GM21423 (cell line): ENCODE data around the gene NFKB2.

Experiments
- ATAC-seq: cut with Tn5 transposase; IDR thresholded peaks from one replicate; pipeline ENCODE4 v1.9.1; 2021; ENCODE audit warnings: mild to moderate bottlenecking, moderate library complexity; ENCODE audit not compliant: unreplicated experiment

The NFKB2 gene

DNA sequence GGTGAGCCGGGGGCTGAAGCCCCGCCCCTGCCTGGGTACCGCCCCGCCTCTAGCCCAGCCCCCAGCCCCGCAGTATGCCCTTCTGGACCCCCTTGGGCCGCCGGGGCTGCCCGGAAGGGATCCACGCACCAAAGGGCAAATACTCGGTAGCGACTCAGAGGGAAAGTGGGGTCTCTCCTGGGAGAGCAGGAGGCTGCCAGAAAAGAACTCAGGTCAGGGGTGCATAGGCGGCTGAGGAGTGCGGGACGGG, 25.9 kb downstream of the NFKB2 start:
- no peak for ATAC-seq

DNA sequence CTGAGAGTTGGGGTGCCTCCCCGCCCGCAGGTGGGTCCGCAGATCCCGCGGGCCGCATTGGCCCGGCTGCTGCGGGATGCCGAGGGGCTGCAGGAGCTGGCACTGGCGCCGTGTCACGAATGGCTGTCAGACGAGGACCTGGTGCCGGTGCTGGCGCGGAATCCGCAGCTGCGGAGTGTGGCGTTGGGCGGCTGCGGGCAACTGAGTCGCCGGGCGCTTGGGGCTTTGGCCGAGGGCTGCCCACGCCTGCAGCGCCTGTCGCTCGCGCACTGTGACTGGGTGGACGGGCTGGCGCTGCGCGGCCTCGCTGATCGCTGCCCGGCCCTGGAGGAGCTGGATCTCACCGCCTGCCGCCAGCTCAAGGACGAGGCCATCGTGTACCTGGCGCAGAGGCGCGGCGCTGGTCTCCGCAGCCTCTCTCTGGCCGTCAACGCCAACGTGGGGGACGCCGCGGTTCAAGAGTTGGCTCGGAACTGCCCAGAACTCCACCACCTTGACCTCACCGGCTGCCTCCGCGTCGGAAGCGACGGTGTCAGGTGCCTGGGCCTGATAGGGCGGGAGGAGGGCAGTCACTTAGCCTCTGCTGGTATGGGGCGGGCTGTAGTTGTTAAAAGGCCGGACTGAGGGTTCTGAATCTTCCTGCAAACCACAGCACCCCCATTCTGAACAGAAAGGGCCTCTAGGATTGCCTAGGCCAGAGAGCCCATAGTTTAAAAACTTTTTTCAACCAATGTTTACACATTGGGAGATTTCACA, 26.4 kb downstream of the NFKB2 start:
- no peak for ATAC-seq

DNA sequence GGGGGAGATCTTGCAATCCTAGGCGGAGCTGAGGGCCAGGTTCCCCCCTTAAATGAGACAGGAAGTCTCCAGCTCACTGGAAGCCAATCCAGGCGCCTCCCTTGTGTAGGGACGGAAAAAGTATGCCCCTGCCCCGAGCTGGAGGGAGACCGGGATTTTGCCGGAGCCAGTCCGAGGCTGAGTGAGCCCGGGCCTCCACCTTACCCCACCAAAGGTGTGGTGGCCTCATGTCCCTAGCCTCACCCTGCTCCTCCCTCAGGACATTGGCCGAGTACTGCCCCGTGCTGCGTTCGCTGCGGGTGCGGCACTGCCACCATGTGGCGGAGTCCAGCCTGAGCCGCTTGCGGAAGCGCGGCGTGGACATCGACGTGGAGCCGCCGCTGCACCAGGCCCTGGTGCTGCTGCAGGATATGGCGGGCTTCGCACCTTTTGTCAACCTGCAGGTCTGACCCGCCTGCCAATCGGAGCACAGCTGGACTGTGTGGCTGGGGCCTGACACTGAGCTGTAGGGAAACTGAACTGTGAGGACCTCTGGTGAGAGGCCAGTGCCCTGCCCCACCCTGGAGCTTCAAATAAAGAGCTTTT, 27.1 kb downstream of the NFKB2 start:
- ATAC-seq = no peak

- no peak for ATAC-seq
Observed at GRCh38 chr10:102423372-102423968, 28.0 kb downstream of the NFKB2 start.

DNA sequence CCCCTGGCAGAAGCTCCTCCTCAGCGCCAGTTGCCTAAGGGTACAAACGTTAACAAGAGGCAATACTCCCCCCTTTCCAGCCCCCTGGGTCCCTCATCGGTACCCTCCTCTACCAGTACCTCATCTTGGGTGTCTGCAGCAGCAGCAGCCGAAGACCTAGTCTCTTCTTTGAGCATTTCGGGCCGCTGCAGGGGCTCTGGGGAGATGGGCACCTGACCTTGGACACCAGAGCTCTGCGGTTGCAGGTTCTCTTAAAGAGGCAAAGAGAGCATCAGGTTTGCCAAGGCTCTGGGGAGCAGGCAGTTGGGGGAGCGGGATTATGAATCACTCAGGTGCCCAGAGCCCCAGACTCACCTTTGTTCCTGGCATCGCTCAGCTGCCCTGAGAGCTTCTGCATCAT, 28.6 kb downstream of the NFKB2 start:
- no peak for ATAC-seq

GRCh38 chr10:102424916-102425315, 29.4 kb downstream of the NFKB2 start:
- ATAC-seq = no peak

DNA sequence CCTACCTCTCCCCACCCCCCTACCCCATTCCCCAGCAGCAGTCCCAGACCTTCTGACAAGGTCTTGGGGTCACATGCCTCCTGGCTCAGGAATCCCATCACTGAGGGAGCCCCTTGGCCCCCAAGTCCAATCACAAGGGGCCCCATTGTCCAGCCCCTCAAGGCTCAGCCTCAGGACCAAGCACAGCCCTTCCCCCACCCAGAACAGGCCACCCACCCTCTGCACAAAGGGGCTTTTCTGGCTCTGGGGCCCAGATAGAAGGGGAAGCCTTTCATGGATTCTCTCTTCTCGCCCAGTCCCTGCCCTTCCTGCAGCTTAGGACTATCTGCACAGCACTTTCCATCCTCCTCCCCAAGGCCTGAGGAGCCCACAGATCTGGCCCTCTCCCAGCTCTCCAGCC, 29.9 kb downstream of the NFKB2 start:
- no peak for ATAC-seq

GRCh38 chr10:102426803-102427287, 31.3 kb downstream of the NFKB2 start:
- ATAC-seq = no peak

- no peak for ATAC-seq
Observed at GRCh38 chr10:102429468-102429867, 34.0 kb downstream of the NFKB2 start.

DNA sequence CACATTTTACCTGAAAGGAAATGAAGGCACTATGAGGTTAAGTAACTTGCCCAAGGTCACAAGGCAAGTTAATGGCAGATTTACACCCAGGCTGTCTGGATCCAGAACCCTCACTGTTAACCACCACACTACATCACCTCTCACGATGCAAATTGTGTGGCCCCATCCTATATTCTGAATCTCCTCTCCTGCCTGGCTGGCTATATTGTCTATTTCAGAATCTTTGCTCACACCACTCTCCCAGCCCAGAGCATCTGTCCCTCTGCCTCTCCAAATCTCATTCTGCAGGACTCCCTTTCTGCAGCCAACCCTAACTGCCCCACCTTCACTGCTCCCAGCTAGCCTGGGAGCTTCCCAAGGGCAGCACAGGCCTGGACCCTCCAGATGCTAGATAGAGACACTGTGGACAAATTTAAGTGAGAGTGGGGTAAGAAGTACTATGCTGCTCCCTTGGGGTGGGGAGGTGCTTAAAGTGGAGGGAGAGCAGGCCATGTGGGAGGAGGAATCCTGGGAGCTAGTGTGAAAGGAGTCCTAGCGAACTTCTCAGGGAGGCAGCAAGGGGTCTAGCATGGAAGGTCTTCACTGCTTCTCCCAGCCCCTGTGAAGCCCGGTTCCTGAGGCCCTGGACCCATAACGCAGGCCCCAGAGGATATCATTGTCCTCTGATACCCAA, 36.1 kb downstream of the NFKB2 start:
- ATAC-seq = no peak

- ATAC-seq = peak; percentile 90
Observed at GRCh38 chr10:102432162-102432950, 36.9 kb downstream of the NFKB2 start, which contains the start of gene CUEDC2. CUEDC2 (minus strand) TSS chr10:102432574; CDS start chr10:102425188, 7,386 bp downstream.

DNA sequence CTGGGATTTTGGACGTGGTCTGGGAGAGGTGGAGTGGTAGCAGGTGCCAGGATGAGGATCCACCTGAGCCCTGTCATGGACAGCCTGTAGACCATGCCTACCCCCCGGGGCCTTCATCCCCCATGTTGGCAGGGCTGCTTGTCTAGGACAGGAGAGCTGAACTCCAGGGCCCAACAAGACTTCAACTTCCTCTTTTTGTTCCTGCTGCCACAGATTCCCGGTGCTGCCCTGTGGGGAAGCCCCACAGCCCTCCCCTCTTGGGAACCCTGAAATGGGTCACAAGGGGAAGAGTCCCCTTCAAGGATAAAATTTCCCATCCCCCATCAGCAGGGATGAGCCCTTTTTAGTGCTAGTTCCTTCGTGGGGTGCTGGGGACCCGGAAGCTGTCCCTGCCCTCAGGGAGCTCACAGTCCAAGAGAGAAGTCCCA, 38.1 kb downstream of the NFKB2 start:
- no peak for ATAC-seq

DNA sequence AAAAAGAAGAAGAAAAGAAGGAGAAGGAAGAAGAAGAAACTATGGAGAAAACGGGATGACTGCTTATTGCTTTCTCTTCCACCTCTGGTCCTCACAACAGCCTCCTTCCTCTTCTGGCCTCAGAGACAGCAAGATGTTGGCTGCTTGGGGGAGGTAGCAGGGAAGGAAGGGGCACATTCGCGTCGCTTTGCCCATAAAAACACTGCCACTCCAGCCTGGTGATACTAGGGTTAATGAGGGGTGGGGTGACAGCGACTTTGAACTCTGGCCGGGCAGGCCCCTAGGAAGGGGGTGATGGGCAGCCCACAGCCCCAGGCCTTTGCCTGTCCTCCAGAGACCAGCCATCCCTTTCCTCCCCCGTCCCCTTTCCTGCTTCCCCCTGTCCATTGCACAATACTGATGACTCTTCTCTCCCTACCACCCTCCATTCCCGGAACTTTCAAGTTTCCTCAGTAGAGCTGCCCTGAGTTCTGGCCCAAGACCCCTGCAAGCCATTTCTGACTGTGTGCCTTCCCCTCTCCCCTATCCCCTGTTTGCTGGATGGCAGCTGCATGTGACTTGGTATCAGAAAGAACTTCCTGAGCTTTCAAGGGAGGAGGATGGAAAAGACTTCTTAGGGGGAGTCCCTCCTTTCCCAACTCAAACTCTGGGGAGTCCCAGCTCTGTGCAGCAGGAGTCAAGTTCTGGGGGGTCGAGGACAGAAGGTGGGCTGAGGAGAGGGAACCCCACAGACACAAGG, 39.1 kb downstream of the NFKB2 start:
- no peak for ATAC-seq

GRCh38 chr10:102435133-102435497, 39.6 kb downstream of the NFKB2 start:
- ATAC-seq = no peak

- no peak for ATAC-seq
Observed at GRCh38 chr10:102435529-102436233, 40.2 kb downstream of the NFKB2 start.

DNA sequence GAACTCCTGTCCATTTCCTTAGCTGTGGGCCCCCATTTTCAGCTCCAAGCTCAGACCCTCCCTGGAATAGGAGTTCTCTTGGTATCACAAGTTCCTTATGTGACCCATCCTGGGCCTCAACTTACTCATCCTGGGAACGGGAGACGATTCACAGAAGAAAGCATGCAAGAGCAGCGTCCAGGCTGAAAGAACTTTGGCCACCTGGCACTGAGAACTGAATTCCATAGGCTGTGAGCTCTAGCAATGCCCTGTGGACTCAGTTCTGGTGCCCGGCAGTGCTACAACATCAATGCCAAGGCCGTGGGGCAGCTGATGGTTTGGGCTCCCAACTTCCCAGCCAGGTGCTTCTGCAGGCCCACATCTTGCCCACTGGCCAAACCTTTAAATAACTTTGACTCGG, 40.8 kb downstream of the NFKB2 start:
- ATAC-seq = no peak

- no peak for ATAC-seq
Observed at GRCh38 chr10:102437515-102437914, 42.0 kb downstream of the NFKB2 start.

DNA sequence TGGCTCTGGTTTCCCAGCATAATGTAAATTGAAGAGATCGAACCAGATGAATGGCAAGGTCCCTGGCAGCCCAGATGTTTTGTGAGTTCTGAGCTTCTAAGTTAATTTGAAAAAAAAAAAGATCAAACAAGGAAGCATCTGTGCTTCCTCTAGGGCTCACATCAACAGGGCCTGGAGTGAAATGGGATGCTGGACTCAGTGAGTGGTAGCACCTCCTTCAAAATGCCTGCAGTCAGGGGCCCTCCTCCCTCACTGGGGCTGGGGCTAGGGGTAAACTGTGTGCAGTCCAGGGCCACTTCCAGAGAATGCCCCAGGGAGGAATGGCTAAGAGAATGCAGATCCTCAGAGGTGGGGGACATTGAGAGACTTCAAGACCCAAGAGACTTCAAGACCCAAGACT, 42.9 kb downstream of the NFKB2 start:
- no peak for ATAC-seq

DNA sequence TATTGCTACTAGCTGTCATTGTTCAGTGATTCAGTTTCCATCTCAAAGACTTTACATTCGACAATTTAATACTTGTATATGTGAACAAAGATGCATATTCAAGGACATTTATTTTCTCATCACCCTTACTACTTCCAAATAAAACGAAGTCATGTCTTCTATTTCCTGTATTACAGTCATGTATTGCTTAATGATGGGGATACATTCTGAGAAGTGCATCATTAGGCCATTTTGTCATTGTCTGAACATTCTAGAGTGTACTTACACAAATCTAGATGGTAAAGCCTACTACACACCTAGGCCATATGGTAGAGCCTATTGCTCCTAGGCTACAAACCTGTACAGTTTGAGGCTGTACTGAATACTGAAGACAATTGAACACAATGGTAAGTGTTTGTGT, 49.3 kb downstream of the NFKB2 start:
- ATAC-seq = no peak
